HG03045 (cell line): Measurements from ENCODE around the gene SERPINB2.
"Not testable (repeated sequence)": the region's sequence is repeated elsewhere in the genome, so short reads cannot be mapped to it uniquely, and the experiment has no call there.

ENCODE experiments used
- ATAC-seq: cut with Tn5 transposase; IDR thresholded peaks from one replicate; pipeline ENCODE4 v1.9.1; 2021; ENCODE audit warnings: mild to moderate bottlenecking, moderate library complexity; ENCODE audit not compliant: unreplicated experiment

Gene SERPINB2

GRCh38 chr18:63888470-63889190 is 1.1 kb downstream of the SERPINB2 start:
- no peak for ATAC-seq

DNA sequence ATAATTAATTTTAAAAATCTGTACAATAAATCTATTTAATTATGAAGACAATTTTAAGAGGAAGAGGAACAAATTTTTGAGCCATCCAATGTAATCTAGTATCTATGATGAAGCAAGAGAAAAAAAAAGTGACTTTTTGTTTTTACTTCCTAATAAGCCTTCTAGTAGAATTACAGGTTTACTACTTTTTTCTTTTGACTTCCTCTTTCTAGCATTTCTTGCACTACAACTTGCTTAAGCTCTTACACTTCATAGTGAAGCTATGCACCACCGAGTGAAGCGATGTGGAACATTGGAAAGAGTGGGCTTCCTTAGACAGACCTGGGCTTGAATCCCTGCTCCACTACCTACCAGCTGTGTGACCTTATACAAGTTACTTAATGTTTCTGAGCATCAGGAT is 2.1 kb downstream of the SERPINB2 start:
- no peak for ATAC-seq

DNA sequence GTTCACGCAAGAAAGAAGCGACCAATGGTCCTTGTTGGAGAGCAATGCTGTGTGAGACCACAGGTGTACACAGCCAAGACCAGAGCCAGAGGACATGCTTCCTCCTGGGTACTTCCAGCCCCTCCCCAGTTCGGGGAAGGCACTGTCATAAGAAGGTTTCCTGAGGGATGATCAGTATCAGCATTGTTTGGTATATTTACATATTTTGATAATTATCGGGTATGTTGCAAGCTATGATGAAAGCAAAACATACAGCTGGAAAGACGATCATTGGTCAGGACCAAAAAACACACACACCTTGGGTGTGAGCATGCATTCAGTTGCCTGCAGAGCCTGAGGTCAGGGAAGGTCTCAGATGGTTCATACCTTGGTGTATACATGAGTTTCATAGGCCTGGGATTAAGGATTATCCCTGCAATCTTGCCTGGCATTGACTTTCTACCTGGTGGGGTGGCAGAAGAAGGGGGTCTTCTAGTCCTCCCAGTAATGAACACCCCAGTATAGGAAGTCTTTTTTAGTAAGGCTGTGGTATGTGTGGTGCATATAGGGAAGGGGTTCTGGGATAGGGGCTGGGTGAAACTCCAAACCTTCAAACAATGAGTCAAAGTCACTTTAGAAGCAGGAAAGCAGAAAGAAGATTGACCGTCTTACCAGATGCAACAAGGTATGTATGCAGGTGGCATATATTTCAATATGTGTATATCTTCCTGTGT is 2.9 kb downstream of the SERPINB2 start:
- no peak for ATAC-seq

DNA sequence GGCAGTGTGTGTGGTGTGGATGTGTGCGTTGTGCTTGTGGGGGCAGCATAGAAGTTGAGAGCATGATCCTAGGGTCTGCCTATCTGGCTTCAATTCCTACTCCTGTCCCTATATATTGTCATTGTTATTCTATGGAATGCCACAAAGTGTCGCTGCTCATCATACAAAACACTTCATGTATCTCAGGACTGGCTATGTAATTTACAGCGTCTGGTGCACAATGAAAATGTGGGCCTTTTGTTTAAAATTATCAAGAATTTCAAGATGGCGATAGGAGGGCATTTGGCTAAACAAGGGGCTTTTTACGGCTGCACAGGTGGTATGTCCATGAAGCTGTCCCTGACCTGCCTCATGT is 3.4 kb downstream of the SERPINB2 start:
- ATAC-seq: no peak

GRCh38 chr18:63892566-63892965 is 5.1 kb downstream of the SERPINB2 start:
- no peak for ATAC-seq

GRCh38 chr18:63894106-63894772 is 6.7 kb downstream of the SERPINB2 start:
- ATAC-seq: no peak

GRCh38 chr18:63895190-63895589 is 7.7 kb downstream of the SERPINB2 start:
- ATAC-seq: no peak

GRCh38 chr18:63897072-63897471 is 9.6 kb downstream of the SERPINB2 start:
- ATAC-seq: no peak

GRCh38 chr18:63899206-63899605 is 11.7 kb downstream of the SERPINB2 start:
- no peak for ATAC-seq

- ATAC-seq: no peak
Observed at GRCh38 chr18:63903851-63904570, 16.5 kb downstream of the SERPINB2 start.

- ATAC-seq: no peak
Observed at GRCh38 chr18:63904694-63905093, 17.2 kb downstream of the SERPINB2 start.

- ATAC-seq: no peak
Observed at GRCh38 chr18:63905361-63905760, 17.9 kb downstream of the SERPINB2 start.

DNA sequence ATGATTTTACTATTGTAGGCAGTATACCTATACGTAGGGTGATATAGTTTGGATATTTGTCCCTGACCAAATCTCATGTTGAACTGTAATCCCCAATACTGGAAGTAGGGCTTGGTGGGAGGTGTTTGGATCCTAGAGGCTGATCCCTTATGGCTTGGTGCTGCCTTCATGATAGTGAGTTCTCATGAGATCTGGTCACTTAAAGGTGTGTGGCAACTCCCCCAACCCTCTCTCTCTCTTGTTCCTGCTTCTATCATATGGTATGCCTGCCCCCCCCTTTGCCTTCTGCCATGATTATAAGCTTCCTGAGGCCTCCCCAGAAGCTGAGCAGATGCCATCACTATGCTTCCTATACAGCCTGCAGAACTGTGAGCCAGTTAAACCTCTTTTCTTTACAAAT is 18.6 kb downstream of the SERPINB2 start:
- no peak for ATAC-seq

DNA sequence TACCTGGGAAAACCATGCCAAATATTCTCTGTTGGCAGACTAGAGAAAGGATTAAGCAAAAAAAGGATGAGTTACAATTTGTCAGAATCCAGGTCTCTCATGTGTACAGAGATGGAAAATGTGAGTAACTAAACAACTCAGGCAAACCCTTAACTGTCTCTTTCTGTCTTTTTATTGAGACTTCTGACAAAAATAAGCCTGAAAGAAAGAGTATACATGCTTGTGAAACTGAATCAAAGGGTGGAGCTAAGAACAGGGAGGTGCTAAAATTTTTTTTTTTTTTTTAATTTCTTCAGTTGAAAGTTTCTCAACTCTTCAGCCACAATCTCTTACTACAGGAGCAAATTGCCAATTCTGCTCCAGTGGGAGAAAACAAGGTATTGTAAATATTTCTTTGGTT is 20.2 kb downstream of the SERPINB2 start, which contains the start of gene SERPINB10:
Gene SERPINB10, plus strand, starts transcription at position 295 of the 400 bp plus-strand sequence. CDS start 7,553 bp downstream, outside the sequence.
- peak; percentile 65 for ATAC-seq

GRCh38 chr18:63908858-63909257 is 21.4 kb downstream of the SERPINB2 start:
- no peak for ATAC-seq

DNA sequence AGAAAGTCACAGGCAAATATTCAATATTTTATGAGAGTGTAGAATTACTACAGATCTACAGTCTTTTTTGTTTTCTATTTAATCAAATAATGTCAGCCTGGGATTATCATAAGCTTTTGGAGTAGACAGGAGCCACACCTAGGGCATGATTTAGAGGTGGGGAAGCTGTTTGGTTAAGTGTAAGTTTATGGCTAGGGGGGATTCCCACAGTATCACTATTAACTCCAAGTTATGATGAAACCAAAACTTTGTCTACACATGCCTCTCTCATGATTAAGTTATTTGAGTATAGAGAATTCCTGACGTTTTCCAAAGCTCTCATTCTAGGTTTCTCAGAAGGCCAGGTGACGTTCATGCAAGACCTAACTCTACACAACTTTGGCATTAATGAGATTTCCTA is 22.4 kb downstream of the SERPINB2 start:
- peak; percentile 75 for ATAC-seq

- ATAC-seq: no peak
Observed at GRCh38 chr18:63917817-63918216, 30.3 kb downstream of the SERPINB2 start.

DNA sequence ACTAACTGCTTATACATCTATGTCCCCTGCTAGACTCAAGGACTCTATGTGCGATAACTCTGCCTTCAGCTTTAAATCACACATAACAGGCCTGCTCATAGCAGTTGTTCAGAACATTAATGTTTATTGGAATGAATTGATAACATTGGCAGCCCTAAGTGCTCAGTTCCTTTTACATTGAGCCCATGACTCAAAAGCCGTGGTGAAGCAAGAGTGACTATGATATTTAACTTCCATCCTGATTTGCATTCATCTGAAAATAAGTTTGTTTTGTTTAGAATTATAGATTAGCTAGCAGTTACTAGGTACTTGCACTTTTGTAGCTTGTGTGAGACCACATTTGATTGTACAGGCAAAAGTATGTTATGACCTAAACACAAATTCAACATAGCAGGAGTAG is 34.5 kb downstream of the SERPINB2 start:
- no peak for ATAC-seq

DNA sequence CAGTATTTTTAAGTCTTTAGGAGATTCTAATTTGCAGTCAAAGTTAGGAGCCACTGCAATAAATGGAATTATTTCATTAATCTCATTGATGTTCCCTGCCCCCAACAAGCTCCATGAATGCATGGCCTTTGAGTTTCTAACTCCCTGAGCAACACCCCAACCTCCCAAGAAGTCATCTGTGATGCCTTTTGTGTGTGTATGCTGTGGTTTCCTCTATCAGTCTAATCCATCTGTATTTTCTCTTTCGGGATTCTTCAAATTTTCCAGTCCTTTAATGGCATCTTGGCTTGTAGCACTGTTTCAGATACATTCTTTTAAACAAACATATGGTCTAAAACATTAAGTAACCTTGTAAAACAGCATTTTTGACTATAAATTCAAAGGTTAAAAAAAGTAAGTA is 37.0 kb downstream of the SERPINB2 start:
- ATAC-seq: no peak

- ATAC-seq: no peak
Observed at GRCh38 chr18:63928331-63928730, 40.8 kb downstream of the SERPINB2 start.

- not testable (repeated sequence) for ATAC-seq
Observed at GRCh38 chr18:63929369-63929768, 41.9 kb downstream of the SERPINB2 start.
